HCT116 (cell line): ENCODE results near the gene GNGT1.

ENCODE experiments used
- CEBPB ChIP-seq: IDR thresholded peaks from 2 replicates; pipeline ENCODE4 v1.6.1; 2012; ENCODE audit warnings: low read depth
- CTCF ChIP-seq, 3 experiments: fragments of 200-600 bp in 1 of 3; sonication (generic) in 1 of 3; IDR thresholded peaks in 2 of 3; conservative IDR thresholded peaks in 1 of 3; 2 replicates each; pipeline ENCODE4 v1.5.1; 2012 to 2017; ENCODE audit warnings: low read depth in 2 of 3, low read length in 2 of 3, antibody characterized with exemption in 1 of 3, borderline replicate concordance in 1 of 3, control low read depth in 1 of 3, mild to moderate bottlenecking in 1 of 3, mixed read lengths in 1 of 3, mixed run types in 1 of 3, moderate library complexity in 1 of 3; ENCODE audit not compliant: insufficient read depth in 1 of 3
- ELF1 ChIP-seq: IDR thresholded peaks from 2 replicates; pipeline ENCODE4 v1.6.1; 2012; ENCODE audit warnings: low read depth, borderline replicate concordance
- EZH2 ChIP-seq: fragments of 200-600 bp; sonication (generic); IDR thresholded peaks from 2 replicates; pipeline ENCODE4 v1.6.1; 2017; ENCODE audit warnings: antibody characterized with exemption, mixed run types
- EZH2phosphoT487 ChIP-seq: fragments of 200-600 bp; IDR thresholded peaks from 2 replicates; pipeline ENCODE4 v1.6.1; 2018; ENCODE audit warnings: antibody characterized with exemption, borderline replicate concordance
- POLR2A ChIP-seq: IDR thresholded peaks from 2 replicates; pipeline ENCODE4 v1.7.0; 2011; ENCODE audit warnings: borderline replicate concordance; ENCODE audit not compliant: insufficient read depth, insufficient read length; ENCODE audit errors: extremely low read depth
- POLR2AphosphoS5 ChIP-seq: IDR thresholded peaks from 2 replicates; pipeline ENCODE4 v1.6.1; 2011; ENCODE audit warnings: mild to moderate bottlenecking, low read depth, low read length, moderate library complexity
- SIN3A ChIP-seq: IDR thresholded peaks from 2 replicates; pipeline ENCODE4 v1.6.1; 2012; ENCODE audit warnings: low read depth
- SRF ChIP-seq: IDR thresholded peaks from 2 replicates; pipeline ENCODE4 v1.6.1; 2012; ENCODE audit warnings: low read depth
- TCF7L2 ChIP-seq: IDR thresholded peaks from 2 replicates; pipeline ENCODE4 v1.7.0; 2011; ENCODE audit warnings: borderline replicate concordance, inconsistent platforms; ENCODE audit not compliant: insufficient read depth, insufficient read length; ENCODE audit errors: extremely low read depth
- TF ChIP-seq, protein P1 (sequence below): IDR thresholded peaks from 2 replicates; pipeline ENCODE4 v1.6.1; 2012; ENCODE audit warnings: low read depth

DNA sequence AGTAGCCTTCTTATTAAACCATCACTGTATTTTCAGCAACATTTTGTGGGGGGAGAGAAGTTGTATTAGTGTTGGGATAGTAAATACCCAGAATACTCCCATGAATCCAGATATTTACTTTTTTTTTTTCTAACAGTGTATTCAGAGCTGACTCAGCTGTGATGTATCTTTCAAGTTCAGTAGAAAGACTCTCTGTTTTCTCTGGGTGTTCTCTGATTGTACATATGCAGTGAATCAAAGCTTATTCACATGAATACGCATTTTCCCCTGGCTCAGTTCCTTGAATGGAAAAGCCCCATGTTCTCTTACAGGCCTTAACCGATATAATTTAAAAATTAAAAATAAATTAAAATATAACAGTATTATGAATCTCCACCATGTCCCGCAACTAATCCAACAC is 17.1 kb upstream of the GNGT1 start:
- TF ChIP-seq CTCF (IDR thresholded peaks at IDR 0.05 in 2 of 3, conservative IDR thresholded peaks at IDR 0.05 in 1 of 3; ENCODE audit: borderline replicate concordance in 1 of 3, insufficient read depth in 1 of 3, low read depth in 2 of 3, low read length in 2 of 3) (no peak), SIN3A (no peak), EZH2phosphoT487 (no peak), EZH2 (no peak), ELF1 (no peak), SRF (no peak), POLR2A (no peak), TCF7L2 (no peak), POLR2AphosphoS5 (no peak), CEBPB (no peak)
- TF ChIP-seq, protein P1, sequence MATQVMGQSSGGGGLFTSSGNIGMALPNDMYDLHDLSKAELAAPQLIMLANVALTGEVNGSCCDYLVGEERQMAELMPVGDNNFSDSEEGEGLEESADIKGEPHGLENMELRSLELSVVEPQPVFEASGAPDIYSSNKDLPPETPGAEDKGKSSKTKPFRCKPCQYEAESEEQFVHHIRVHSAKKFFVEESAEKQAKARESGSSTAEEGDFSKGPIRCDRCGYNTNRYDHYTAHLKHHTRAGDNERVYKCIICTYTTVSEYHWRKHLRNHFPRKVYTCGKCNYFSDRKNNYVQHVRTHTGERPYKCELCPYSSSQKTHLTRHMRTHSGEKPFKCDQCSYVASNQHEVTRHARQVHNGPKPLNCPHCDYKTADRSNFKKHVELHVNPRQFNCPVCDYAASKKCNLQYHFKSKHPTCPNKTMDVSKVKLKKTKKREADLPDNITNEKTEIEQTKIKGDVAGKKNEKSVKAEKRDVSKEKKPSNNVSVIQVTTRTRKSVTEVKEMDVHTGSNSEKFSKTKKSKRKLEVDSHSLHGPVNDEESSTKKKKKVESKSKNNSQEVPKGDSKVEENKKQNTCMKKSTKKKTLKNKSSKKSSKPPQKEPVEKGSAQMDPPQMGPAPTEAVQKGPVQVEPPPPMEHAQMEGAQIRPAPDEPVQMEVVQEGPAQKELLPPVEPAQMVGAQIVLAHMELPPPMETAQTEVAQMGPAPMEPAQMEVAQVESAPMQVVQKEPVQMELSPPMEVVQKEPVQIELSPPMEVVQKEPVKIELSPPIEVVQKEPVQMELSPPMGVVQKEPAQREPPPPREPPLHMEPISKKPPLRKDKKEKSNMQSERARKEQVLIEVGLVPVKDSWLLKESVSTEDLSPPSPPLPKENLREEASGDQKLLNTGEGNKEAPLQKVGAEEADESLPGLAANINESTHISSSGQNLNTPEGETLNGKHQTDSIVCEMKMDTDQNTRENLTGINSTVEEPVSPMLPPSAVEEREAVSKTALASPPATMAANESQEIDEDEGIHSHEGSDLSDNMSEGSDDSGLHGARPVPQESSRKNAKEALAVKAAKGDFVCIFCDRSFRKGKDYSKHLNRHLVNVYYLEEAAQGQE: no peak
